NB4 (cell line): Measurements from ENCODE around the gene MRGPRE.

Experiments used
- MYC ChIP-seq: IDR thresholded peaks from 2 replicates; pipeline ENCODE4 v1.6.1; 2011; ENCODE audit warnings: low read depth, low read length
- POLR2A ChIP-seq: IDR thresholded peaks from 2 replicates; pipeline ENCODE4 v1.6.1; 2011; ENCODE audit warnings: mild to moderate bottlenecking; ENCODE audit not compliant: insufficient read length; ENCODE audit errors: extremely low read depth
- TF ChIP-seq, protein P1 (sequence below): IDR thresholded peaks from one replicate; pipeline ENCODE4 v1.5.1; 2012; ENCODE audit warnings: low read depth, low read length
- TF ChIP-seq, protein P2 (sequence below): IDR thresholded peaks from 2 replicates; pipeline ENCODE4 v1.6.1; 2011; ENCODE audit warnings: low read depth, low read length

DNA sequence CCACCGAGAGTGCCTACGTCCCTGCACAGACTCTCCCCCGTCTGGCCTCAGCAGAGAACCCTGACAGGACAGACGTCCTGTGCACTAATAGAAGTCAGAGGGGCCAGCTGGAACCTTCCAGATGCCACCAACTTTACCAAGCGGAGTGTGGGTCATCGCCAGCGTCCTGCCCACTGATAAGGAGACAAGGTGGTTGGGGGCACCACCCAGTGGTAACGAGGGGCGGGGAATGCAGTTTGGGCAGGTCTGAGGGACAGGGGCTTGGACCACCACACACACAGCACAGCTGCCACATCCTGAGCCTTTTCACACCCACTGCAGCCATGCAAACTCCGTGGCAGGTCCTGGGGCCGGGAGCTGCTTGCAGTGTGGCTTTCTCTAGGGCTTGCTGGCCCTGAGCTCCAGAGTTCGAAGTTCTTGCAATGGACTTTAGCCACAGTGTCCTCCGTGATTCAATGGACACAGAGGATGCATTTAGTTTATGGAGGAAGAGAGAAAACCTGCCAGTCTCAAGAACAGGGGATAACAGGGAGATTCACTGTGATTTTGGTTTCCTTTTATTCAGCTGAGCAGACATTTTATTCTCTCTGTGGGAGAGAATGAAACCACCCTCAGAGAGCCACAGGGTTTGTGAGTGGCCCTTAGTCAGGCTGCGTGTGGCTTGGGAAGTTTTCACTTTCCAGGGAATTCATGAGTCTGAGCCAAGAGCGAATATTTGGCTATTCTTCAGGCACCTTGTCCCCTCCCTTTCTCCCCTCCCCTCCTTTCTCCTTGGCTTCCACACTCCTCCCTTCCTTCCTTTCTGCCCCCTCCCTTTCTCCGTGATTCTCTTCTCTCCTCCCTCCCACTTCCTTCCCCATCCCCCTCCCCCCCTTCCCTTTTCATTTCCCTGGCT lies 26.7 kb downstream of the MRGPRE start:
- TF ChIP-seq, protein P1, sequence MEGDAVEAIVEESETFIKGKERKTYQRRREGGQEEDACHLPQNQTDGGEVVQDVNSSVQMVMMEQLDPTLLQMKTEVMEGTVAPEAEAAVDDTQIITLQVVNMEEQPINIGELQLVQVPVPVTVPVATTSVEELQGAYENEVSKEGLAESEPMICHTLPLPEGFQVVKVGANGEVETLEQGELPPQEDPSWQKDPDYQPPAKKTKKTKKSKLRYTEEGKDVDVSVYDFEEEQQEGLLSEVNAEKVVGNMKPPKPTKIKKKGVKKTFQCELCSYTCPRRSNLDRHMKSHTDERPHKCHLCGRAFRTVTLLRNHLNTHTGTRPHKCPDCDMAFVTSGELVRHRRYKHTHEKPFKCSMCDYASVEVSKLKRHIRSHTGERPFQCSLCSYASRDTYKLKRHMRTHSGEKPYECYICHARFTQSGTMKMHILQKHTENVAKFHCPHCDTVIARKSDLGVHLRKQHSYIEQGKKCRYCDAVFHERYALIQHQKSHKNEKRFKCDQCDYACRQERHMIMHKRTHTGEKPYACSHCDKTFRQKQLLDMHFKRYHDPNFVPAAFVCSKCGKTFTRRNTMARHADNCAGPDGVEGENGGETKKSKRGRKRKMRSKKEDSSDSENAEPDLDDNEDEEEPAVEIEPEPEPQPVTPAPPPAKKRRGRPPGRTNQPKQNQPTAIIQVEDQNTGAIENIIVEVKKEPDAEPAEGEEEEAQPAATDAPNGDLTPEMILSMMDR: no peak
- TF ChIP-seq POLR2A: no peak
- TF ChIP-seq, protein P2, sequence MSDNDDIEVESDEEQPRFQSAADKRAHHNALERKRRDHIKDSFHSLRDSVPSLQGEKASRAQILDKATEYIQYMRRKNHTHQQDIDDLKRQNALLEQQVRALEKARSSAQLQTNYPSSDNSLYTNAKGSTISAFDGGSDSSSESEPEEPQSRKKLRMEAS: no peak
- TF ChIP-seq MYC: no peak
